CD4-positive, alpha-beta T cell treated with Interleukin-17A for 4 hours (primary cell): Measurements from ENCODE around the gene MCAT.

ENCODE experiments used
- DNase-seq: peaks from one replicate; pipeline ENCODE4 v3.0.0-alpha.2; 2020; ENCODE audit warnings: mixed read lengths

MCAT gene

GRCh38 chr22:43172191-43172590, 29.0 kb upstream of the MCAT start:
- DNase-seq: no peak

DNA sequence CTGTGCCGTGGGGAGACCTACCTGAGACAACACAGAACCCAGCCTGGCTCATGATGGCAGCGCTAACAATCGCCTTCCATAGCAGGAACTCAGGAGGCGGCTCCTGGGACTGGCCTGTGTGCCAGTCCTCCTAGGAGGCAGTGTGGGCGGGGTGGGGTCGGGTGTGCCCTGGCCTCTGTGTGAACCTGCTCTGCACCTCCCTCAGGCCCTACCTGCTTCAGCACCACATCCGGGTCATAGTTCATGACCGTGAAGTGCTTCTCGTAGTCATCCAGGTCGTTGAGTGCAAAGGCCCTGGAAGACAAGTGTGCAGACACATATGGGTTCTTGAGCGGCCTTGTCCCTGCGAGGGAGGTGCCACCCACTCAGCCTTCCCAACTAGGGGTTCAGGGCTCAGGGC, 28.4 kb upstream of the MCAT start:
- DNase-seq: no peak

- DNase-seq: no peak
Measured at GRCh38 chr22:43171019-43171491, 27.9 kb upstream of the MCAT start.

- DNase-seq: no peak
Measured at GRCh38 chr22:43170131-43170480, 26.9 kb upstream of the MCAT start.

GRCh38 chr22:43169310-43170130, 26.3 kb upstream of the MCAT start:
- no peak for DNase-seq

- DNase-seq: no peak
Measured at GRCh38 chr22:43168471-43169309, 25.5 kb upstream of the MCAT start.

- DNase-seq: no peak
Measured at GRCh38 chr22:43167001-43167589, 23.9 kb upstream of the MCAT start.

DNA sequence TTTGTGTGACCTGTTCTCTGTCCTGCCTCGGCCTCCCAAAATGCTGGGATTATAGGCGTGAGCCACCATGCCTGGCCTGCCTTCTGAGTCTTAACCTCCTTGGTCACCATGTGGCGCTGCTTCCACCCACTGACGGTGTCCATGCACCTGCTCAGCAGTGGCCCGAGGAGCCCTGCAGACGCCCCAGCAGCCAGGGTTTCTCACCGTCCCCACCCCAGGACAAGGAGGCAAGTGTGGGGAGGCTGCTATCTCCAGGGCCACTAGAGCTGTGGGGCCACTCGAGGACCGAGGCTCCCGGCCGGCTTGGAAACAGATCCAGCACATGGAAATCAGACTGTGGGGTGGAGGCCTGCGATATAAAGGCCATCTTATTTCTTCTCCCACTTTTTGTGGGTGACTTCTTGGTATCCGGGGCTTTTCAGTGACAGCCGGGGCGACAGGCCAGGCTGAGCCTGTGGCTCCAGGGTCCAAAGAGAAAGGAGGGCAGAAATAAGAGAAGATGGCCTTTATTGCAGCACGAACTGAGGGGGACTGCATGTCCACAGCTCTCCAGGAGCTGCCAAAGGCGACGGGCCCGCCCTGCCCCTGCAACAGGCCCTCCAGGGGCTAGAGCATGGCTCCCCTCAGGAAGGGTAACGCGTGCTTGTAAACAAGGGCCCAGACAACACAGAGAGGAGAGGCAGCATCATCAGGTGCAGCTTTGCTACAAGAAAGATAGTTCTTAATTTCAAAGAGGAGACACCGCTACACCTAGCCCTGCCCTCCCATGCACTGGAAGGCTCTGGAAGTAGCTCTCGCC, 23.1 kb upstream of the MCAT start:
- no peak for DNase-seq

DNA sequence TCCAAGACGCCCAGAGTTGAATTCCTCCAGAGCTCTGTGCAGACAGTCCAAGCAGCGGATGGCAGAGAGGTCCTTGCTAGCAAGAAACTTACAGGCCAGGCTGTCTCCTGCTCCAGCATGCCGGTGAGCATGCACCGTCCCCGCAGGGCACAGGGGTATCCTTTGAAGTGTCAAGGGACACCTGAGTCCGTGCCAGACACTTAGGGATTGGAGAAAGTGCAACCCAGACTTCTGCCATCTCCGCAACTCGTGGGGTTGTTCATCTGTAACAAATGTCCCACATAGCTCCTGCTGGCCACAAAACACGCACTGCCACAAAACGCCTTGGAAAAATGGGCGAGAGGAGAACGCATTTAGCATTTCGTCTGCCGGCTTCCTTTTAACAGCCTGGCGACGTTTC, 21.4 kb upstream of the MCAT start:
- DNase-seq: no peak

- no peak for DNase-seq
Measured at GRCh38 chr22:43163241-43163795, 20.1 kb upstream of the MCAT start.

- no peak for DNase-seq
Measured at GRCh38 chr22:43162412-43163150, 19.4 kb upstream of the MCAT start.

- DNase-seq: no peak
Measured at GRCh38 chr22:43160497-43161126, 17.4 kb upstream of the MCAT start.

GRCh38 chr22:43159484-43160178, 16.4 kb upstream of the MCAT start:
- DNase-seq: no peak

- DNase-seq: no peak
Measured at GRCh38 chr22:43158778-43159483, 15.7 kb upstream of the MCAT start.

DNA sequence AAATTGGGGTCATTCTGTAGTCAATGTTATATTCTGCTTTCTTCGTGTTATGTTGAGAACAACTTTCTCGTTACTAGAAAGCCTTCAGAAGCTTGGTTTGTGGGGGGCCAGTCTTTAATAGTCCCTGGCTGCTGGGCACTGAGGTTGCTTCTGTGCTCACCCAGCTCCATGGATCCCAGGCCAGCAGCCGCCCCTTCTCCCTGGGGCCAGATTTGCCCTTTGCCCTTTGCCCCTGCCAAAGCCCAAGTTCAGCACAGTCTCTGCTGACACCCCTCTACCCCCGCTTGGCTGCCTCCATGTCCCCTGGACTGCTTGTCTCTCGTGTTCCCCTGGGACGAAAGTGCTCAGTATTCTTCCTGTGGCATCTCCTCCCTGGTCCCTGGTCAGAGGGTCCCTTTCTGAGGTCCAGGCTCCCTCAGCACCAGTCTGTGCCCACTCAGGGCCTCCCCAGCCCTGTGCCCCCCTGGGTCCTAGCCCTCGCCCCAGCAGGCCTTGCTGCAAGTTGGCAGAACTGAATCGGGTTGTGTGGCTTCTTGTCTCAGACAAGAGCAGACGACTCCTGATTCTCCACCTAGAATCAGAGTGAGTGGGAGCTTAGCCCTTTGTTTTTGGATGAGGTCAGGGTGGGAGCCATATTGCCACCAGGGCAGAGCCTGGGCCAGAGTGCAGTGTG, 14.8 kb upstream of the MCAT start:
- DNase-seq: no peak

GRCh38 chr22:43156413-43156812, 13.2 kb upstream of the MCAT start:
- DNase-seq: no peak

- DNase-seq: no peak
Measured at GRCh38 chr22:43155789-43156188, 12.6 kb upstream of the MCAT start.

DNA sequence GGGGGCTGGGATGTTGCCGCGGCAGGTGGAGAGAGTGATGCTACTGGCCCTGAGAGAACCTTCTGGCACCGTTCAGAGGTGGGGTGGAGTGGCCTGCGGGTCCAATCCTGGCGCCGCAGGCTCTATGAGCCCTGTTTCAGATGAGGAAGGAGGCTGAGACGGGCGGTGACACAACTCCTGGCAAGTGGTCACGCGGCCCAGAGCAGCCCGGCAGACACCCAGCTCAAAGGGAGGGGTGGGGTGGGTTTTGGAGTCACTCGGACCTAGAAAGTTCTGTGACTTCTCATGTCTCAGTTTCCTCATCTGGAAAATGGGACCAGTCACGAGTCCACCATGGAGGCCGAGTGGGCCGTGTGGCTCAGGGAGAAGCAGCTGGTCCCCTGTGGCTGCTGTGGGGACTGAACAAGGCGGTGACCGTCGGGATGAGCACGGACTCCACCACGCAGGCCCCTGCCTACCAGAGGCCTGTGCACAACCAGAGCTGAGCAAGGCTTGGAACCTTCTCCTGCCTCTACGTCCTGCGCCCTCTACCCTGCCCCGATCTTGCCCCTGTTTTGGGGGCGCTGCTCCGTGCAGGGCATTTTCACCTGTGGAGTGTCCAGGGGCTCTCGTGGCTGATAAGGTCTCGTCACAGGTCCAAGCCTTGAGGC, 11.8 kb upstream of the MCAT start:
- DNase-seq: no peak

DNA sequence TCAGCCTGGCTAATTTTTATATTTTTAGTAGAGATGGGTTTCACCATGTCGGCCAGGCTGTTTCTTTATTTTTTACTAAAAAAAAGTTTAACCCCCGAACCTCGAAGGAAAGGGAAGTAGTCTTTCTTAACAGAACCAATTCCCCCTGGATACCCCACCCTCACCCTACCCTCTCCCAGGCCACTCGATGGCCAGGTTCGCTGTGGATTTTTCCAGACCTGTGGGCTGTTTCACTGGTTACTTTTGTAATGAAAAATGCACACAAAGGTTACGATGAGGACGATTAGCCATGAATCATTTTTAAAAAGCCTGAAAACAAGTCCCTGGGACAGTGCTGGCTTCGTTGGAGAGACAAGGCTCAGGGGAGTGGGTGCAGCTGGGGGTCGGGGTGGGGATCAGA, 10.7 kb upstream of the MCAT start:
- DNase-seq: no peak
